GM23338 (cell line): ENCODE data around the gene KRTAP12-4. TPM values are rescaled to one million over a fixed set of nuclear protein-coding genes. Genes with fewer than 3 reads are reported as not detected.
"Not testable (repeated sequence)": the region's sequence is repeated elsewhere in the genome, so short reads cannot be mapped to it uniquely, and the experiment has no call there.

Experiments used
- ATAC-seq: fragments of 200-7000 bp; cut with Tn5 transposase; 3 replicates; pipeline ENCODE4 v1.9.1; 2020
- DNase-seq: peaks from one replicate; pipeline ENCODE4 v3.0.0-alpha.2; 2015; ENCODE audit warnings: low spot score
- H2AFZ ChIP-seq: fragments of 200-600 bp; sonication (generic); 2 replicates; pipeline ENCODE4 v1.8.0; 2016; ENCODE audit warnings: antibody characterized with exemption, mild to moderate bottlenecking, moderate library complexity
- H3F3A ChIP-seq: fragments of 200-600 bp; sonication (generic); replicated peaks from 2 replicates; pipeline ENCODE4 v1.8.0; 2017; ENCODE audit warnings: antibody characterized with exemption, mixed run types, low read depth
- H3K27ac ChIP-seq: fragments of 200-600 bp; sonication (generic); 2 replicates; pipeline ENCODE4 v1.6.1; 2016; ENCODE audit warnings: low read depth
- H3K27me3 ChIP-seq: fragments of 200-600 bp; sonication (generic); 2 replicates; pipeline ENCODE4 v1.8.0; 2016; ENCODE audit warnings: mild to moderate bottlenecking, mixed run types, moderate library complexity; ENCODE audit not compliant: insufficient read depth
- H3K36me3 ChIP-seq: fragments of 200-600 bp; sonication (generic); 2 replicates; pipeline ENCODE4 v1.8.0; 2016; ENCODE audit warnings: mild to moderate bottlenecking; ENCODE audit not compliant: insufficient read depth
- H3K4me1 ChIP-seq: fragments of 200-600 bp; sonication (generic); 2 replicates; pipeline ENCODE4 v1.8.0; 2016; ENCODE audit warnings: mild to moderate bottlenecking, moderate library complexity; ENCODE audit not compliant: insufficient read depth
- H3K4me2 ChIP-seq: fragments of 200-600 bp; sonication (generic); 2 replicates; pipeline ENCODE4 v1.7.1; 2017; ENCODE audit warnings: mixed run types
- H3K4me3 ChIP-seq: fragments of 200-600 bp; sonication (generic); 2 replicates; pipeline ENCODE4 v1.6.1; 2016; ENCODE audit warnings: mixed run types
- H3K79me2 ChIP-seq: fragments of 200-600 bp; sonication (generic); replicated peaks from 2 replicates; pipeline ENCODE4 v1.8.0; 2017; ENCODE audit warnings: mild to moderate bottlenecking; ENCODE audit not compliant: insufficient read depth
- H3K9me2 ChIP-seq: fragments of 200-600 bp; sonication (generic); 2 replicates; pipeline ENCODE4 v1.8.0; 2017; ENCODE audit not compliant: insufficient read depth
- H4K20me1 ChIP-seq: fragments of 200-600 bp; sonication (generic); replicated peaks from 2 replicates; pipeline ENCODE4 v1.8.0; 2017; ENCODE audit warnings: mild to moderate bottlenecking; ENCODE audit not compliant: insufficient read depth
- H3K27ac Mint-ChIP-seq: 2 replicates; pipeline ENCODE4 v1.8.0; 2020; ENCODE audit warnings: inconsistent platforms, mild to moderate bottlenecking, moderate library complexity, mixed read lengths
- H3K27me3 Mint-ChIP-seq: 3 replicates; pipeline ENCODE4 v1.8.0; 2022; ENCODE audit warnings: low read depth, mild to moderate bottlenecking, moderate library complexity, mixed read lengths, inconsistent platforms; ENCODE audit not compliant: insufficient read depth, poor library complexity
- H3K36me3 Mint-ChIP-seq: 3 replicates; pipeline ENCODE4 v1.8.0; 2021; ENCODE audit warnings: low read depth, mild to moderate bottlenecking, inconsistent platforms, moderate library complexity, mixed read lengths
- H3K4me1 Mint-ChIP-seq: 3 replicates; pipeline ENCODE4 v1.8.0; 2020; ENCODE audit warnings: mild to moderate bottlenecking, inconsistent platforms, mixed read lengths
- H3K4me3 Mint-ChIP-seq: 3 replicates; pipeline ENCODE4 v1.8.0; 2021; ENCODE audit warnings: moderate library complexity, mild to moderate bottlenecking, inconsistent platforms, mixed read lengths
- H3K9me3 Mint-ChIP-seq: 3 replicates; pipeline ENCODE4 v1.8.0; 2020; ENCODE audit warnings: moderate library complexity, mild to moderate bottlenecking, inconsistent platforms, mixed read lengths
- CREB1 ChIP-seq: fragments of 250-450 bp; sonication (Bioruptor Pico); IDR thresholded peaks from 2 replicates; pipeline ENCODE4 v1.5.0; 2020; ENCODE audit warnings: low read depth, mild to moderate bottlenecking, moderate library complexity
- ETS1 ChIP-seq: IDR thresholded peaks from 2 replicates; pipeline ENCODE4 v1.6.1; 2016; ENCODE audit warnings: antibody characterized with exemption
- EZH2 ChIP-seq: fragments of 200-600 bp; sonication (generic); IDR thresholded peaks from one replicate; pipeline ENCODE4 v1.8.0; 2017; ENCODE audit warnings: antibody characterized with exemption, mild to moderate bottlenecking, low read depth; ENCODE audit not compliant: unreplicated experiment
- EZH2phosphoT487 ChIP-seq: fragments of 200-600 bp; sonication (generic); IDR thresholded peaks from one replicate; pipeline ENCODE4 v1.8.1; 2018; ENCODE audit warnings: antibody characterized with exemption; ENCODE audit not compliant: unreplicated experiment
- JUNB ChIP-seq: IDR thresholded peaks from one replicate; pipeline ENCODE4 v1.6.1; 2016; ENCODE audit warnings: antibody characterized with exemption; ENCODE audit not compliant: unreplicated experiment
- NANOG ChIP-seq: IDR thresholded peaks from 2 replicates; pipeline ENCODE4 v1.6.1; 2016; ENCODE audit warnings: antibody characterized with exemption, borderline replicate concordance
- POLR2AphosphoS5 ChIP-seq: IDR thresholded peaks from 2 replicates; pipeline ENCODE4 v1.6.1; 2016; ENCODE audit warnings: antibody characterized with exemption, low read depth
- STAT1 ChIP-seq: IDR thresholded peaks from one replicate; pipeline ENCODE4 v1.6.1; 2016; ENCODE audit warnings: antibody characterized with exemption; ENCODE audit not compliant: unreplicated experiment
- ZNF114 ChIP-seq: fragments of 250-450 bp; sonication (Bioruptor Pico); IDR thresholded peaks from 2 replicates; pipeline ENCODE4 v1.5.0; 2020; ENCODE audit warnings: mild to moderate bottlenecking, moderate library complexity
- ZNF331 ChIP-seq: fragments of 250-450 bp; sonication (Bioruptor Pico); IDR thresholded peaks from 2 replicates; pipeline ENCODE4 v1.5.0; 2020; ENCODE audit warnings: low read depth, mild to moderate bottlenecking, moderate library complexity
- polyA plus RNA-seq: library from polyadenylated mRNA; unstranded; fragments of >200 nt; fragmentation: Nextera tagmentation; extraction: Ambion mirVana; gene quantifications from 2 replicates; pipeline ENCODE4 v1.2.1, GENCODE V29; 2016
- total RNA-seq: library from RNA; depleted of rRNA; stranded (reverse); fragments of >200 nt; shearing (Covaris generic); gene quantifications from 2 replicates; pipeline ENCODE4 v1.2.3, GENCODE V29; 2014
- TF ChIP-seq, protein P1 (sequence below), 2 experiments: fragments of 200-600 bp in 1 of 2; sonication (generic) in 1 of 2; conservative IDR thresholded peaks; 2 replicates each; pipeline versions ENCODE4 v1.5.1 to v1.6.1; 2016 to 2017; ENCODE audit warnings: antibody characterized with exemption in 2 of 2, low read depth in 2 of 2, mild to moderate bottlenecking in 2 of 2, moderate library complexity in 1 of 2

The KRTAP12-4 gene
- total and polyA plus RNA-seq, 2 experiments from 2014 or later = not detected

- H3K4me2 ChIP-seq, H3K36me3 ChIP-seq, DNase-seq, H3K27me3 Mint-ChIP-seq, H3K79me2 ChIP-seq, H3K9me2 ChIP-seq, H3K4me3 ChIP-seq, H3K27ac ChIP-seq, H4K20me1 ChIP-seq, H3K27me3 ChIP-seq, H2AFZ ChIP-seq, H3K27ac Mint-ChIP-seq, H3K4me1 ChIP-seq, H3K4me3 Mint-ChIP-seq, ATAC-seq, H3F3A ChIP-seq, H3K4me1 Mint-ChIP-seq: not testable (repeated sequence)
- H3K36me3 Mint-ChIP-seq = peaks cover 23% of the 10 kb centered on the region
- H3K9me3 Mint-ChIP-seq = peaks cover 45% of the 10 kb centered on the region
Measured at GRCh38 chr21:44627181-44627822, 27.2 kb downstream of the KRTAP12-4 start.

DNA sequence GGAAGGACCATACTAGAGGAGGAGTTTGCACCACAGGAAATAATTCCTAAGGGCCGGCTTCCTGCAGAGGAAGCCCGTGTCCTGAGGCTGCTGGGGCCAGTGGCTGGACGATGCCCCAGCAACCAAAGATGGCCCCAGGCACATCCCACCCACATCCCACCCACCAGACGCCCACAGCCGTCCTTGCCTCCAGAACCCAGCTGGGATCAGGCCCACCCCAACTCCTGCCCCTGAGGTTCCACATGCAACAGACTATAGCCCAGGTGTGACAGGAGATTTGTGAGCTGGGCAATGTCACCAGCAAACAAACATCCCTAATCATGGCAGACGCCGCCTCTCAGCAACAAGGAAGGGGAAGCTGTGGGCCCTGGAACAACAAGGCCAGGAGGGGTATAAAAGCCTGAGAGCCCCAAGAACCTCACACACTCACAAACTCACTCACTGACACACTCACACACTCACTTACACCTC lies 27.8 kb downstream of the KRTAP12-4 start, which contains the start of gene KRTAP10-9:
Gene KRTAP10-9, plus strand, starts transcription at position 421 of the 471 bp plus-strand sequence. CDS start 79 bp downstream, outside the sequence.
- H3K79me2 ChIP-seq = no peaks in the 10 kb centered on the region
- H3K36me3 ChIP-seq = no peaks in the 10 kb centered on the region; the same call in 1 of the 2 replicates
- H2AFZ ChIP-seq = no peak within 1 kb of the TSS
- H3K4me2 ChIP-seq = no peak within 1 kb of the TSS
- H3F3A ChIP-seq = no peaks in the 10 kb centered on the region
- no peaks in the 10 kb centered on the region for H4K20me1 ChIP-seq
- no peak within 1 kb of the TSS for H3K4me3 Mint-ChIP-seq
- peaks cover 7% of the 10 kb centered on the region for H3K27me3 Mint-ChIP-seq
- no peaks in the 10 kb centered on the region for H3K27me3 ChIP-seq
- peaks cover 42% of the 10 kb centered on the region for H3K9me3 Mint-ChIP-seq
- no peaks in the 10 kb centered on the region for H3K4me1 ChIP-seq
- DNase-seq (no peak), ATAC-seq (no peak)
- peaks cover 22% of the 10 kb centered on the region for H3K36me3 Mint-ChIP-seq
- H3K9me2 ChIP-seq = no peaks in the 10 kb centered on the region
- no peak for TF ChIP-seq NANOG
- TF ChIP-seq ETS1 = no peak
- no peak for TF ChIP-seq JUNB
- TF ChIP-seq CREB1 (CRISPR knock-in tag) = no peak
- no peak for TF ChIP-seq EZH2
- TF ChIP-seq POLR2AphosphoS5 = no peak
- H3K27ac Mint-ChIP-seq = no peak within 1 kb of the TSS
- no peak within 1 kb of the TSS for H3K4me3 ChIP-seq
- no peak within 1 kb of the TSS for H3K27ac ChIP-seq
- H3K4me1 Mint-ChIP-seq = no peaks in the 10 kb centered on the region

DNA sequence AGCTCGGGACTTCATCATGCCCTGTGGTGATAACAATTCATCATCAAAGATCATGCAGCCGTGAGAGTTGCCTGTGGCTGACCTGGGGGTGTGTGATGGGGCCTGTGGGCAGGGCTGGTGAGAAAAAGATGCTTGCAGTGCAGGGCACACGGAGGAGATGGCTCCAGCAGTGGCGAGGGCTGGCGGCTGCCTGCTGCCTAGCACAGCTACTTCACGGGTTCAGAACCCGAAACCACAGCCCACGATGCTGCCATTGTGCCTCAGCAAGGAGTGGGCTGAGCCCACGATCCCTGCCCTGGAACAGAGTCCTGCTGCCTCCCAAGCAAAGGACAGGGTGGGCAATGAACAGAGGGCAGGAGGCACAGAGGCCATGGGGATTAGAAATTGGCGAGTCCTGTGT lies 28.2 kb downstream of the KRTAP12-4 start:
- peaks cover 40% of the 10 kb centered on the region for H3K9me3 Mint-ChIP-seq
- no peaks in the 10 kb centered on the region for H3K4me1 ChIP-seq
- H3K27me3 Mint-ChIP-seq = peaks cover 7% of the 10 kb centered on the region
- ATAC-seq (no peak), DNase-seq (no peak)
- H3K4me3 Mint-ChIP-seq = no peak overlapping the region
- no peaks in the 10 kb centered on the region for H3K9me2 ChIP-seq
- no peaks in the 10 kb centered on the region for H4K20me1 ChIP-seq
- H3K27me3 ChIP-seq = no peaks in the 10 kb centered on the region
- H3K27ac ChIP-seq = no peak overlapping the region
- no peaks in the 10 kb centered on the region for H3F3A ChIP-seq
- H2AFZ ChIP-seq = no peak overlapping the region
- no peak overlapping the region for H3K27ac Mint-ChIP-seq
- H3K4me3 ChIP-seq = no peak overlapping the region
- H3K36me3 ChIP-seq = no peaks in the 10 kb centered on the region; the same call in 1 of the 2 replicates
- peaks cover 20% of the 10 kb centered on the region for H3K36me3 Mint-ChIP-seq
- H3K4me1 Mint-ChIP-seq = no peaks in the 10 kb centered on the region
- H3K79me2 ChIP-seq = no peaks in the 10 kb centered on the region
- H3K4me2 ChIP-seq = no peak overlapping the region
- TF ChIP-seq, protein P1, sequence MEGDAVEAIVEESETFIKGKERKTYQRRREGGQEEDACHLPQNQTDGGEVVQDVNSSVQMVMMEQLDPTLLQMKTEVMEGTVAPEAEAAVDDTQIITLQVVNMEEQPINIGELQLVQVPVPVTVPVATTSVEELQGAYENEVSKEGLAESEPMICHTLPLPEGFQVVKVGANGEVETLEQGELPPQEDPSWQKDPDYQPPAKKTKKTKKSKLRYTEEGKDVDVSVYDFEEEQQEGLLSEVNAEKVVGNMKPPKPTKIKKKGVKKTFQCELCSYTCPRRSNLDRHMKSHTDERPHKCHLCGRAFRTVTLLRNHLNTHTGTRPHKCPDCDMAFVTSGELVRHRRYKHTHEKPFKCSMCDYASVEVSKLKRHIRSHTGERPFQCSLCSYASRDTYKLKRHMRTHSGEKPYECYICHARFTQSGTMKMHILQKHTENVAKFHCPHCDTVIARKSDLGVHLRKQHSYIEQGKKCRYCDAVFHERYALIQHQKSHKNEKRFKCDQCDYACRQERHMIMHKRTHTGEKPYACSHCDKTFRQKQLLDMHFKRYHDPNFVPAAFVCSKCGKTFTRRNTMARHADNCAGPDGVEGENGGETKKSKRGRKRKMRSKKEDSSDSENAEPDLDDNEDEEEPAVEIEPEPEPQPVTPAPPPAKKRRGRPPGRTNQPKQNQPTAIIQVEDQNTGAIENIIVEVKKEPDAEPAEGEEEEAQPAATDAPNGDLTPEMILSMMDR (conservative IDR thresholded peaks at IDR 0.05; ENCODE audit: low read depth in 2 of 2) = no peak
- TF ChIP-seq EZH2phosphoT487 = no peak
- TF ChIP-seq STAT1 = no peak
- TF ChIP-seq ZNF114 (CRISPR knock-in tag) = no peak
- TF ChIP-seq ZNF331 = no peak
- no peak for TF ChIP-seq NANOG
- no peak for TF ChIP-seq EZH2
- no peak for TF ChIP-seq JUNB
